Neural progenitor cell (in vitro differentiated cells): Measurements from ENCODE around the gene STAM.

Experiments used
- CTCF ChIP-seq: fragments of 200-600 bp; sonication (generic); IDR thresholded peaks from 2 replicates; pipeline ENCODE4 v1.5.1; 2017; ENCODE audit warnings: antibody characterized with exemption, mild to moderate bottlenecking
- EZH2 ChIP-seq: fragments of 200-600 bp; sonication (generic); IDR thresholded peaks from 2 replicates; pipeline ENCODE4 v1.6.1; 2017; ENCODE audit warnings: antibody characterized with exemption, mild to moderate bottlenecking, moderate library complexity
- EZH2phosphoT487 ChIP-seq: fragments of 200-600 bp; sonication (generic); IDR thresholded peaks from 2 replicates; pipeline ENCODE4 v1.6.1; 2017; ENCODE audit warnings: antibody characterized with exemption

DNA sequence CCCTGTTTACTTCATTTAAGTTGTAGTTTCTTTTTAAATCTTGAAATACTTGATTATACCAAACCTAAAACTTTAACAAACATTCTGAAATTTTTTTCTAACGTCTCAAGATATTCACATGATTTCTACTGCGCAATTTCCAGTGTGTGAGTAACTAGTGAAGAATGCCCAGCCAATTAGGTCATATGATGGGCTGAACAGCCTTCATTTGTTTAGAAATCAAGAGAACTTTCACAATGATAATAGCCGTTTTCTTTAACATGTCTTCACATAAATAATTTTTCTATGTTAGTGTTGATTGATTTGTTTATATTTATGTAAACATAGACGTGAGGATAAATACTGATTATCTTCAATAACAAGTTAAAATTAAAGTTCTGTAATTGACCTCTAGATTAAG lies 21.8 kb downstream of the STAM start:
- TF ChIP-seq CTCF (no peak), EZH2 (no peak), EZH2phosphoT487 (no peak)
